Superior temporal gyrus (tissue), 1 donor: ENCODE results near the gene RNPEPL1.
"Not testable (repeated sequence)": the region's sequence is repeated elsewhere in the genome, so short reads cannot be mapped to it uniquely, and the experiment has no call there.

Source experiments
- DNase-seq: peaks from one replicate; pipeline ENCODE4 v3.0.0-alpha.2; 2016; ENCODE audit errors: extremely low spot score

The RNPEPL1 gene

GRCh38 chr2:240604291-240604938, 36.1 kb downstream of the RNPEPL1 start:
- peak; percentile 88 for DNase-seq

GRCh38 chr2:240604939-240605716, 36.8 kb downstream of the RNPEPL1 start:
- no peak for DNase-seq

- no peak for DNase-seq
Measured at GRCh38 chr2:240605867-240606743, 37.8 kb downstream of the RNPEPL1 start.

GRCh38 chr2:240611601-240612210, 43.4 kb downstream of the RNPEPL1 start:
- no peak for DNase-seq

GRCh38 chr2:240613781-240614180, 45.5 kb downstream of the RNPEPL1 start:
- DNase-seq, result no peak

GRCh38 chr2:240614391-240614790, 46.1 kb downstream of the RNPEPL1 start:
- no peak for DNase-seq

- no peak for DNase-seq
Measured at GRCh38 chr2:240615396-240615795, 47.1 kb downstream of the RNPEPL1 start.

GRCh38 chr2:240615820-240616547, 47.7 kb downstream of the RNPEPL1 start:
- DNase-seq, result no peak

- not testable (repeated sequence) for DNase-seq
Measured at GRCh38 chr2:240616860-240617666, 48.8 kb downstream of the RNPEPL1 start.

- no peak for DNase-seq
Measured at GRCh38 chr2:240618776-240619175, 50.5 kb downstream of the RNPEPL1 start.

GRCh38 chr2:240619506-240620148, 51.3 kb downstream of the RNPEPL1 start:
- no peak for DNase-seq

- no peak for DNase-seq
Measured at GRCh38 chr2:240620149-240620731, 52.0 kb downstream of the RNPEPL1 start.

GRCh38 chr2:240620859-240621258, 52.6 kb downstream of the RNPEPL1 start:
- DNase-seq, result no peak

GRCh38 chr2:240622060-240622411, 53.8 kb downstream of the RNPEPL1 start:
- no peak for DNase-seq

GRCh38 chr2:240622531-240623235, 54.4 kb downstream of the RNPEPL1 start:
- no peak for DNase-seq

GRCh38 chr2:240623531-240624010, 55.3 kb downstream of the RNPEPL1 start:
- no peak for DNase-seq

- no peak for DNase-seq
Measured at GRCh38 chr2:240624011-240624949, 56.0 kb downstream of the RNPEPL1 start.
